ENCODE measurements around the gene CNTN2.
A peak's percentile ranks its signal among the peaks of the same experiment; 100 is the strongest.

Gene CNTN2

GRCh38 chr1:205056956-205057568 is 14.1 kb downstream of the CNTN2 start:
- no peak for DNase-seq (ENCODE audit: low read depth in 2 of 2)

GRCh38 chr1:205057808-205058575 is 15.0 kb downstream of the CNTN2 start:
- DNase-seq (ENCODE audit: low read depth in 2 of 2): no peak

- DNase-seq (ENCODE audit: low read depth in 2 of 2): no peak
Observed at GRCh38 chr1:205058853-205059252, 15.8 kb downstream of the CNTN2 start.

- no peak for DNase-seq (ENCODE audit: low read depth in 2 of 2)
Observed at GRCh38 chr1:205059660-205060059, 16.6 kb downstream of the CNTN2 start.

GRCh38 chr1:205060746-205061145 is 17.7 kb downstream of the CNTN2 start:
- DNase-seq (ENCODE audit: low read depth in 2 of 2): no peak

DNA sequence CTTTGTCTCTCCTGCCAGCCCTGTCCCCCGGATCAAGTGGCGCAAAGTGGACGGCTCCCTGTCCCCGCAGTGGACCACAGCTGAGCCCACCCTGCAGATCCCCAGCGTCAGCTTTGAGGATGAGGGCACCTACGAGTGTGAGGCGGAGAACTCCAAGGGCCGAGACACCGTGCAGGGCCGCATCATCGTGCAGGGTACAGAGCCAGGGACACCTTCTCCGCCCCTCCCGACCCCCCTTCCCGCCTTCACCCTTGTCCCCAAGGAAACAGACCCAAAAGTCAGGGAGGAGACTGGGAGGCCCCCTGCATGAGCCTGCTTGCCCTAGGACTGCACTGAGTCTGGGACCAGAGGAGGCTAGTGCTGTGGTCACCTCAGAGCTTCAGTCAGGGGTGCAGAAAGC is 18.2 kb downstream of the CNTN2 start:
- DNase-seq (ENCODE audit: low read depth in 2 of 2): no peak

DNA sequence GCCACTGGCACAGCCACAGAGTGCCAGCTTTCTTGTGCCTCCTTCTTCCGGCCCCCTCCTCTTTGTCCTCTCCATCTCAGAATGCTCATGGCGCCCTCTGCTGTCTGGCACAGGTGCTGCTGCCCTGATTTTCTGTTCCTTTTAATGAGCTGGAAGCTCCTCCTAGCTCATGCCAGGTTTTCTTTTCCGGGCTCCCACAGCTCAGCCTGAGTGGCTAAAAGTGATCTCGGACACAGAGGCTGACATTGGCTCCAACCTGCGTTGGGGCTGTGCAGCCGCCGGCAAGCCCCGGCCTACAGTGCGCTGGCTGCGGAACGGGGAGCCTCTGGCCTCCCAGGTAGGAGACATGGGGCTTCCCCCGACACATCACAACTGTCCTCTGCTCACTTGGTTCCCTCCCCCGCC is 18.7 kb downstream of the CNTN2 start:
- DNase-seq (ENCODE audit: low read depth in 2 of 2): peak; percentile 29 to 38

GRCh38 chr1:205062319-205062718 is 19.3 kb downstream of the CNTN2 start:
- DNase-seq (ENCODE audit: low read depth in 2 of 2): no peak

GRCh38 chr1:205062895-205063294 is 19.9 kb downstream of the CNTN2 start:
- no peak for DNase-seq (ENCODE audit: low read depth in 2 of 2)

DNA sequence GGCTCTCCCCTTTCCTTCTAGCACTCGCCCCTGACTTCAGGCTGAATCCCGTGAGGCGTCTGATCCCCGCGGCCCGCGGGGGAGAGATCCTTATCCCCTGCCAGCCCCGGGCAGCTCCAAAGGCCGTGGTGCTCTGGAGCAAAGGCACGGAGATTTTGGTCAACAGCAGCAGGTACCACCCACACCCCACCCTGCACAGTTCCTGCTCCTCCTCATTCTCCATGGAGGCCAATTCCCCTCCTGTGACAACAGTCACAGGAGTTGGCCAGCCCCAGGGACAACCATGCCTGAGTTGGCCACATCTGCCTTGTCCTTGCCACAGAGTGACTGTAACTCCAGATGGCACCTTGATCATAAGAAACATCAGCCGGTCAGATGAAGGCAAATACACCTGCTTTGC is 21.3 kb downstream of the CNTN2 start:
- DNase-seq (ENCODE audit: low read depth in 2 of 2): no peak

DNA sequence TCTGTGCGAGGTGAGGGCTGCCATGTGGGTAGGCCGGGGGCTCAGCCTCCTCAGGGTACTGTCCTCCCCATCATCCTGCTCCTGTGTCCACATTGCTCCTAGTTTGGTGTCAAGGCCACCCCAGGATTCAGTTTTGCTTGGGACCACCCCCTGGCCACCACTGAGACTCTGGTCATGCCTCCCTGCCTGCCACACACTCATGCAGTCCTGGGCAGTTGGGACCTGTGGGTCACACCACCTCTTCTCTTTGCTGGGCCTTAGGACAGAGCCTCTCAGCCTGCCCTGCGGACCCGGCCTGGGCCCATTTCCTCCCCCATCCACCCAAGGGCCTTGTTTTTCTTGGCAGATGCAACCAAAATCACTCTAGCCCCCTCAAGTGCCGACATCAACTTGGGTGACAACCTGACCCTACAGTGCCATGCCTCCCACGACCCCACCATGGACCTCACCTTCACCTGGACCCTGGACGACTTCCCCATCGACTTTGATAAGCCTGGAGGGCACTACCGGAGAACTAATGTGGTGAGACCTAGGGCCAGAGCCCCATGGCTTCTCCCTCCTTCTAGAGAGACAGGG is 21.8 kb downstream of the CNTN2 start:
- DNase-seq (ENCODE audit: low read depth in 2 of 2): no peak

- DNase-seq (ENCODE audit: low read depth in 2 of 2): no peak
Observed at GRCh38 chr1:205065666-205066065, 22.7 kb downstream of the CNTN2 start.

- DNase-seq (ENCODE audit: low read depth in 2 of 2): no peak
Observed at GRCh38 chr1:205066141-205066818, 23.3 kb downstream of the CNTN2 start.

DNA sequence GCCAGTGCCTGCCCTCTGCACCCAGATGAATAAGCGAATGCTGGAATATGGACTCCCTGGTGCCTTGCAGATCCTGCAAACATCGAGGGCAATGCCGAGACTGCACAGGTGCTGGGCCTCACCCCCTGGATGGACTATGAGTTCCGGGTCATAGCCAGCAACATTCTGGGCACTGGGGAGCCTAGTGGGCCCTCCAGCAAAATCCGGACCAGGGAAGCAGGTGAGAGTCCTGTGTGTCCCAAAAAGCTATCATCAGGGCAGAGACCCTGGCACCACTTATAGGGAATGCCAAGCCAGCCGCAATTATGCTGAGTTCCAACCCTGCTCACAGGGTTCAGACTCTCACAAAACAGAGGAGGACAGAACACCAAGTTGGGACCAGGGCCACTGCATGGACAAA is 24.0 kb downstream of the CNTN2 start:
- DNase-seq (ENCODE audit: low read depth in 2 of 2): no peak

GRCh38 chr1:205068001-205068400 is 25.0 kb downstream of the CNTN2 start:
- no peak for DNase-seq (ENCODE audit: low read depth in 2 of 2)

DNA sequence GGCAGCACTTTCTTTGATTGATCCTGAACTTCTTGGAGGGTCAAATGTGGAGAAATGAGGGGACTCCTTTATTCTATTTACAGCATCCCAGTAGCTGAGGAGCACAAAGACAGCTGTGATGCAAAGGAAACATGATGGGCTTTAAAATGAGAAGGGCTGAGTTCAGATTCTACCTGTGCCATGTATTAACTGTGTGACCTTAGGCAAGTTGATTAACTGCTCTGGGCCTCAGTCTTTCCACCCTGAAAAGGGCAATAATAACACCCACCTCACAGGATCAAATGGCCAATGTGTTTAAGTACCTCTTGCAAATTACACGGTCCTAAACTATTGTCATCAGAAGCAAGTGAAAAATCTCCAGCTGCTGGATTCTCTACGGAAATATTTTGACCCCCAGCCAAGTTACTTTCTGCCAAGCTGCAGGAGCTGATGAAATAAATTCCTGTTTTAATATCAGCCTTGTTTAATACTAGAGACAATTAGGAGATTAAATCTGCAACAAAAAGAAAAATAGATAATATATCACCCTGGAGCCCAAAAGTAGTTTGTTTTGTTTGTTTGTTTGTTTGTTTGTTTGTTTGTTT is 25.5 kb downstream of the CNTN2 start:
- DNase-seq (ENCODE audit: low read depth in 2 of 2): no peak

DNA sequence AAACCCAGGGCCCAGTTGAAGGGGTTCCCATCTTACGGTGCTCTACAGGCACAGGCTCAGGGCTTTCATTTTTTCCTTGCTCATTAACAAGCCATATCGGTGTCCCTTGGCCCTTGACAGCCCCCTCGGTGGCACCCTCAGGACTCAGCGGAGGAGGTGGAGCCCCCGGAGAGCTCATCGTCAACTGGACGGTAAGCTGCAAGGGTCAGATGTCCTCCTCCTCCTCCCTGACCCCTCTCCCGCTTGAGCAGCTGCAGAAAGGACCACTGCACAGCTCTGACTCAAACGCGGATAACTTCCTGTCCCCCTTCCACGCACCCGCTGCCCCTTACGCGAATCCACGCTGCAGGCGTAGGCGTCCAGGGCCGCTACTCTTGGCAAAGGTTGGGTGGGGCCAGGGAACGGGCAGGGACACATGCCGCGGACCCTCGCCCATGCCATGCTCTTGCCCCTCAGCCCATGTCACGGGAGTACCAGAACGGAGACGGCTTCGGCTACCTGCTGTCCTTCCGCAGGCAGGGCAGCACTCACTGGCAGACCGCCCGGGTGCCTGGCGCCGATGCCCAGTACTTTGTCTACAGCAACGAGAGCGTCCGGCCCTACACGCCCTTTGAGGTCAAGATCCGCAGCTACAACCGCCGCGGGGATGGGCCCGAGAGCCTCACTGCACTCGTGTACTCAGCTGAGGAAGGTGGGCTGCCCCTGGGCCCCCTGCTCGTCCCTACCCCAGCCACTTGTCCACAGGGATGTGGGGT is 26.5 kb downstream of the CNTN2 start:
- DNase-seq (ENCODE audit: low read depth in 2 of 2): no peak

GRCh38 chr1:205071028-205071409 is 28.0 kb downstream of the CNTN2 start:
- DNase-seq (ENCODE audit: low read depth in 2 of 2): no peak

DNA sequence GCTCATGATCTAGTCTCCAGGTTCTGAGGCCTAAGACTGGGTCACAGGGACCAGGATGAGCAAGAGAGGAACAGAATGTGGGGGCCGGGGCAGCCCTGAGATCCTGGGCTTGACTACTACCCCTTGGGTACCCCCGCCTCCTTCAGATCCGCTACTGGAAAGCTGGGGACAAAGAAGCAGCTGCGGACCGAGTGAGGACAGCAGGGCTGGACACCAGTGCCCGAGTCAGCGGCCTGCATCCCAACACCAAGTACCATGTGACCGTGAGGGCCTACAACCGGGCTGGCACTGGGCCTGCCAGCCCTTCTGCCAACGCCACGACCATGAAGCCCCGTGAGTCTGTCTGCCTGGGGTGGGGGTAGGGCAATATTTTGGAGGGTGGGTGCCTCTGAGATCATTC is 28.8 kb downstream of the CNTN2 start:
- no peak for DNase-seq (ENCODE audit: low read depth in 2 of 2)

DNA sequence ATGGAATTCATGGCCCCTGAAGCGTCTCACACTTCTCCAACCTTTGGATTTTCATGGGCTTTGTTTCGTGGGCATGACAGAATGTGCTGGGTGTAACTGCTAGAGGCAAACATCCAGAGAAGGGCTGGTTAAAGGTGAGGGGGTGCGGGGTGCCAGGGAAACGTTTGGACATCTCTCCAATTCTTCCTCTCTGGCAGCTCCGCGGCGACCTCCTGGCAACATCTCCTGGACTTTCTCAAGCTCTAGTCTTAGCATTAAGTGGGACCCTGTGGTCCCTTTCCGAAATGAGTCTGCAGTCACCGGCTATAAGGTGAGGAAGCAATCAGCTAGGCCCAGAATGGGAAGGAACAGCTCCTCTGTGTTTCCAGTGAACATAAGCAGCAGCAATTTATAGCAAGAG is 29.3 kb downstream of the CNTN2 start:
- DNase-seq (ENCODE audit: low read depth in 2 of 2): no peak

GRCh38 chr1:205072881-205073280 is 29.9 kb downstream of the CNTN2 start:
- no peak for DNase-seq (ENCODE audit: low read depth in 2 of 2)

GRCh38 chr1:205073511-205073910 is 30.5 kb downstream of the CNTN2 start:
- no peak for DNase-seq (ENCODE audit: low read depth in 2 of 2)

Data from stimulated activated CD8-positive, alpha-beta memory T cell treated with anti-CD3 and anti-CD28 coated beads, Interleukin-15, amount 100 ng/mL, for 48 hours (primary cell).